GM21717 (cell line): ENCODE measurements around the gene SGSM1.
"Not testable (repeated sequence)": the region's sequence is repeated elsewhere in the genome, so short reads cannot be mapped to it uniquely, and the experiment has no call there.

ENCODE experiments used
- ATAC-seq: cut with Tn5 transposase; IDR thresholded peaks from one replicate; pipeline ENCODE4 v1.9.1; 2021; ENCODE audit warnings: mild to moderate bottlenecking, moderate library complexity; ENCODE audit not compliant: unreplicated experiment

The SGSM1 gene

DNA sequence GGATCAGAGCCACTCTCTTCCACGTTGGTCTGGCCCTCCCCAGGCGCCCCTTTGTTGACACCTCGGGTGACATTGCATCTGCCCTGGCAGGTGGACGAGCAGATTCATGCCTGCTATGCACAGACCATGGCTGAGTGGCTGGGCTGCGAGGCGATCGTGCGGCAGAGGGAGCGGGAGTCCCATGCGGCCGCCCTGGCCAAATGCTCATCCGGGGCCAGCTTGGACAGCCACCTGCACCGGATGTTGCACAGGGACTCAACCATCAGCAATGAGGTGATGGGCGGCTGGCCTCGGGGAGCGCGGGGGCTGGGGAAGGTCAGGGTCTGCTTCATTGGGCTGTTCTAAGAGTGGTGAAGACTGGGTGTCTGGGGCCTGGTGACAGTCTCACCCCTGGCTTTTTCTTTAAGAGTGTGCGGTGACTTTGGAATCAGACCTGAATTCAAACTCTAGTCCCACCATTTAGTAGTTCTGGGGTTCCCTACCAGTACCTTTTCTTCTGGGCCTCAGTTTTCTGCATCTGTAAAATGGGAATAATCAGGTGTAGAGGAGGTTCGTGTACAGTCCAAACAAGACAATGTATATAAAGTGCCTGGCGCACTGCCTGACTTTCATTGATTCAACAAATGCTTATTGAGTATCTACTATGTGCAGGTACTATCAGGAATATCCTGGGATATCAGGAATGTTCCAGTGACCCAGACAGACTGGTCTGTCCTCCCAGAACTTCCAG lies 87.5 kb downstream of the SGSM1 start:
- no peak for ATAC-seq

- no peak for ATAC-seq
Observed at GRCh38 chr22:24894220-24894975, 88.4 kb downstream of the SGSM1 start.

- ATAC-seq: no peak
Observed at GRCh38 chr22:24894998-24895397, 89.0 kb downstream of the SGSM1 start.

- ATAC-seq: no peak
Observed at GRCh38 chr22:24901448-24901847, 95.4 kb downstream of the SGSM1 start.

DNA sequence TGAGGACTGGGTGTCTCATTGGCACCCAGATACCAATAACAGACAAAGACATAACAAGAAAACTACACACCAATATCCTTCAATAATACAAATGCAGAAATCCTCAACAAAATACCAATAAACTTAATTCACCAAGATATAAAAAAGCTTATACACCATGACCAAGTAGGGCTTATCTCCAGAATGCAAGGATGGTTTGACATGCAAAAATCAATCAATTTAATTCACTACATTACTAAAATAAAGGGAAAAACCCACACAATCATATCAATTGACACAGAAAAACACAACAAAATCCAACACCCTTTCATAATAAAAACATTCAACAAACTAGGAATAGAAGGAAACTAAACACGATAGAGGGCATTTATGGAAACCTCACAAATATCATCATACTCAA lies 99.9 kb downstream of the SGSM1 start:
- no peak for ATAC-seq

- not testable (repeated sequence) for ATAC-seq
Observed at GRCh38 chr22:24907101-24907500, 101.1 kb downstream of the SGSM1 start.

GRCh38 chr22:24920029-24920428 lies 114.0 kb downstream of the SGSM1 start:
- ATAC-seq: no peak

GRCh38 chr22:24925586-24926427 lies 119.8 kb downstream of the SGSM1 start:
- no peak for ATAC-seq

DNA sequence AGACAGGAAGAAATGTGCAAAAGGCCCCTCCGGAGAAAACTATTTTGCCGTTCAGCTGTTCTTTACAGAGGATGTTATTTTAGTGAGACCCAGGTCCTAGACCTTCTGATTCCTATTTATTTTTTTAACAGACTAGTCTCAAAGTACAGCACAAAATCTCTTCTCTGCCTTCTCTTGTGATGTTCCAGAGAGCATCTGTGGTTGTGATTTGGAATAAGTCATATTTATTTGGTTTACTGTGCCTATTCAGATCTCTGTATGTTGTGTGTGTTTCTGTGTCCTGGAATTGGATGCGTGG lies 120.4 kb downstream of the SGSM1 start:
- ATAC-seq: no peak

- ATAC-seq: no peak
Observed at GRCh38 chr22:24926849-24927579, 121.0 kb downstream of the SGSM1 start.

- ATAC-seq: no peak
Observed at GRCh38 chr22:24928322-24928721, 122.3 kb downstream of the SGSM1 start.

GRCh38 chr22:24930678-24931077 lies 124.7 kb downstream of the SGSM1 start:
- ATAC-seq: no peak

- no peak for ATAC-seq
Observed at GRCh38 chr22:24935771-24936483, 129.9 kb downstream of the SGSM1 start.

DNA sequence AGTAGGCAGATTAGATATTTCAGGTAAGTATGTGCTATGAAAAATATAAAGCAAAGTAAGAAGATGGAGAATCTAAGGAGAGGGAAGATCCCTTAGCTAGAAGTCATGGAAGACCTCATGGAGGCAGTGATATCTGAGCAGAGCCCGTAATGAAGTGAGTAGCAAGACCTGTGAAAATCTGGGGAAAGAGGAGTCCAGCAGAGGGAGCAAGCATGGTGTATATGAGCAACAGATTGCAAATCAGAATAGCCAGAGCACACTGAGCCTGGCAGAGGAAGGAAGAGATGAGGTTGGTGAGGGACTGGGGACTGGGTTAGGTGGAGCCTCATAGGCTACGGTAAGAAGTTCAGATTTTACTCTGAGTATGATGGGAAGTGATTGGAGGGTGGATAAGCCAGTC lies 131.1 kb downstream of the SGSM1 start:
- ATAC-seq: no peak

GRCh38 chr22:24938741-24939341 lies 132.8 kb downstream of the SGSM1 start:
- ATAC-seq: no peak

DNA sequence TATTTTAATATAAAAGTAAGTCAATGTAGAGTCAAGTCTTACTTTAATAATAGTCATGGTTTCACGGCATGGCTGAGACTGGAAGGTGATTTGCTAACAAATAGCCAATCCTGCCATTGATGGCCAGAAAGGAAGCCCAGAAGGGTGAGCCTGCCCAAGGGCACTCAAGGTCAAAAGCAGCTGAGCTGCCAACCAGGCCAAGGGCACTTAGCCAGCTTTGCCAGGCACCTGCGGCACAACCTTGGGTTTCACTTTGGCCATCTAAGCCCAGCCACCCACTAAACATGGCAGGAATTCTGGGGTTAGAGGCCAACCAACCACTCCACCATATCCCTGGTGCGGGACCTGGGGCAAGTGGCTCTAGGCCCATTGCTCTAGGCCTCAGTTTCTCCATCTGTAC lies 136.3 kb downstream of the SGSM1 start:
- ATAC-seq: no peak

GRCh38 chr22:24944217-24944937 lies 138.4 kb downstream of the SGSM1 start:
- ATAC-seq: no peak

DNA sequence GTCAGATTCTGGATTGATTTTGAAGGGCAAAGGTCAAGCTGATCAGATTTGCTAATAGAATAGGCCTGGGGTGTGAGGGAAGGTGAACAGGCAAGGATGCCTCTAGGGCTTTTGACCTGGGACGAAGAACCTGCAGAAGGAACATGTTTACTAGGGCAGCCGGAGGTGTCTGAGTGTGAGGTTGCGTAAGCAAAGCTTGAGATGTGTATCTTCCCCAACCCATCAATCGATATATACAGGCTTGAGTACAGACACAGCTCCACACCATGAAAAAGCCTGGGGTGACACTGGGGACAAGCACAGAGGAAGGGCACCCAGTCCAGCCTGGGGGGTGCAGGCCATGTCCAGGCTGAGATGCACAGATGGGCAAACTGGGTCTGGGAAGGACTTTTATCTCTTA lies 139.4 kb downstream of the SGSM1 start:
- ATAC-seq: no peak

DNA sequence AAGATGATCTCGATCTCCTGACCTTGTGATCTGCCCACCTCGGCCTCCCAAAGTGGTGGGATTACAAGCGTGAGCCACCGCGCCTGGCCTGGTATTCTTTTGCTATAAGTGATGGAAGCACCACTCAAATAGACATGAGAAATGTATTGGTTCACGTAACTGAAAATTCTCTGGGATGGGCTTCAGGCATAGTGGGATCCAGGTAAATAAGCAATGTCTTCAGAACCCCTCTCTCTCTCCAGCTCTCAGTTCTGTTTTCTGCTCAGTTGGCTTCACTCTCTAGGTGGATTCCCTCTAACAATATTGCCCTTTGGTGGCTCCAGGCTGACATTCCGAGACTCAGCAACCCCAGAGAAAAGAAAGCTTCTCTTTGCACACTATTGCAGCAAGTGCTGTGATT lies 141.4 kb downstream of the SGSM1 start:
- ATAC-seq: no peak
